GM23248 (cell line): ENCODE measurements around the gene SMYD3.

ENCODE experiments used
- EZH2 ChIP-seq: fragments of 200-600 bp; sonication (generic); IDR thresholded peaks from 2 replicates; pipeline ENCODE4 v1.6.1; 2018; ENCODE audit warnings: antibody characterized with exemption, mild to moderate bottlenecking; ENCODE audit not compliant: insufficient read depth, poor library complexity, severe bottlenecking
- EZH2phosphoT487 ChIP-seq: fragments of 200-600 bp; sonication (generic); IDR thresholded peaks from 2 replicates; pipeline ENCODE4 v1.6.1; 2018; ENCODE audit warnings: antibody characterized with exemption, moderate library complexity, mild to moderate bottlenecking, low read depth; ENCODE audit not compliant: insufficient read depth

DNA sequence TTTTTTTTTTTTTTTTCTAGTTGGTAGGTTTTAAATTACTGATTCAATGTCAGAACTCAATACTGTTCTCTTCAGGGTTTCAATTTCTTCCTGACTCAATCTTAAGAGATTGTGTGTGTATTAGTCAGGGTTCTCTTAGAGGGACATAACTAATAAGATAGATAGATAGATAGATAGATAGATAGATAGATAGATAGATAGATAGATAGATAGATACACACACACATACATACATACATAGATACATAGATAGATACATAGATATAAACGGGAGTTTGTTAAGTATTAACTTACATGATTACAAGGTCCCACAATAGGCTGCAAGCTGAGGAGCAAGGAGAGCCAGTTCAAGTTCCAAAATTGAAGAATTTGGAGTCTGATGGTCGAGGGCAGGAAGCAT is 251.3 kb downstream of the SMYD3 start:
- TF ChIP-seq EZH2: no peak
- no peak for TF ChIP-seq EZH2phosphoT487
